ENCODE data around the gene MT1G. TPM values are rescaled to one million over a fixed set of nuclear protein-coding genes. Genes with fewer than 3 reads are reported as not detected.

Gene MT1G
- total and polyA plus RNA-seq, 9 of the 15 experiments (the other 6 are each of a cell fraction or from before 2014, with no cell fraction given): 0.28 to 1.7 (median 0.69) TPM; not detected in 4

DNA sequence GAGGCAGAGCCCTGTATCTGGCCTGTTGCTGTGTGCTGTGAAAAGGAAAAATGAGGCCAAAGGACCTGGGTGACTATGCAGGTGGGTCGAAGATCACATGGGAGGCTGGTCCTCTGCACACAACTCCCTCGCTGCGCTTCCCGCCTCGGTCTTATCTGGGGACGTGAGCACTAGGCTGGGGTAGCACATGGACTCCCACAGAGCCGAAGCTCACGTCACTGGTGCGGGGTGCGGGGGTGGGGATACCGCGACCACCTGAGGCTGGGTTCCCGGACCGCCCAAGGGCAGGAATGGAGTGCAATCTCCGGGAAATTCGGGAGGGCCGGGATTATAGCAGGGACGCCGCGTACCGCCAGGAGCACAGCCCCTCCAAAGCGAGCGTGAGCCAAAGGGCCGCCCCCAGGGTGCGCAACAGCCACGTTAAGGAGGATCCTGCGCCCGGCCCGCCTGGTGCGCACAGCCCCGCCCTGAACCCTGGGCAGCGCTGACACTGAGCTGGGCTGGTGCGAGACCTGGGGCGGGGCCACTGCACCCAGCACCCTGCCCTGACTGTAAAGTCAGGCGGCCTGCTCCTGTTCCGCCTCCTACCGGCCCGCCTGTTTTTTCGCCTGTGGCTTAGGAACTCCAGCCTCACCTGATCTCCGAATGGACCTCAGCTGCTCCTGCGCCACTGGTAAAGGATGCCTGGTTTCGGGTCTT lies 24.6 kb downstream of the MT1G start (continued):
- no peak for TF ChIP-seq ZNF263 (CRISPR knock-in tag; IDR thresholded peaks at IDR 0.05; ENCODE audit: borderline replicate concordance)
- no peak for TF ChIP-seq FOS (IDR thresholded peaks at IDR 0.05; ENCODE audit: extremely low read depth, insufficient read length)
- peak; percentile 32 for TF ChIP-seq CXXC5 (CRISPR knock-in tag; IDR thresholded peaks at IDR 0.05)

DNA sequence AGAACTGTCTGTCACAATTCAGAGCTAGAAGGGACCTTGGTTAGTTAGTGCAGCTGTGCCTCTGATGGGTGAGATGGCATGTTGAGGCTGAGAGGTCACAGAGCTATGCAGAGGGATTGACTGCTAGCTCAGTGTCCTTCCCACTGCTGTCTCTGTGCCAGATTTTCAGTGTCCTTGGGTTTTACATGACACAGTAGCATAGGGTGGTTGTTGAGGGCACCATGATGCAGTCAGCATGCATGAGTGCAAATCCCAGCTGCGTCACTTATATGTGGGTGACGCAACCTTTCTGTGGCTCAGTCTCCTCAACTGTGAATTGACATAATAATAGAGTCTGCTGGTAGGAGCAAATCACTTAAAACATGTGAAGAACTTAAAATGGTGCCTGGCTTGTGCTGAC lies 26.7 kb downstream of the MT1G start:
- CTCF ChIA-PET (ENCODE audit: low intra/inter-chr PET ratio): no interaction called here
- WGBS (ENCODE audit: insufficient coverage, low coverage, missing lambda C conversion rate): 15% methylated on average over 2 of the region's 2 CpGs

More for the DNA sequence above, 26.7 kb downstream of the MT1G start:
- in situ Hi-C loops (cut with MboI) (no loop called here), intact Hi-C loops (cut with micrococcal nuclease) (no loop called here)
- POLR2A ChIA-PET: no interaction called here
- no peaks in the 10 kb centered on the region for H3K9me3 ChIP-seq (replicated peaks; ENCODE audit: control insufficient read depth, insufficient read depth, low read depth, low read length)
- peaks cover 28 to 64% of the 10 kb centered on the region in 2 experiments for H3K27me3 ChIP-seq (ENCODE audit: control insufficient read depth in 2 of 2, insufficient read depth in 2 of 2, low read length in 2 of 2)
- no peak overlapping the region for H2AFZ ChIP-seq (ENCODE audit: low read depth, low read length)
- no peaks in the 10 kb centered on the region for H3K9me1 ChIP-seq (ENCODE audit: control insufficient read depth, insufficient read depth, low read length)
- TF ChIP-seq CEBPG (CRISPR knock-in tag; IDR thresholded peaks at IDR 0.05): no peak
- TF ChIP-seq CEBPG (tag; conservative IDR thresholded peaks at IDR 0.05 in 1 of 2, IDR thresholded peaks at IDR 0.05 in 1 of 2): peak in 1 of 2 experiments; percentile 35; a peak in 1 of 4 replicates
- TF ChIP-seq CEBPB (tag; IDR thresholded peaks at IDR 0.05): peak; percentile 35; the same call in 1 of the 2 replicates
- TF ChIP-seq, protein P1, sequence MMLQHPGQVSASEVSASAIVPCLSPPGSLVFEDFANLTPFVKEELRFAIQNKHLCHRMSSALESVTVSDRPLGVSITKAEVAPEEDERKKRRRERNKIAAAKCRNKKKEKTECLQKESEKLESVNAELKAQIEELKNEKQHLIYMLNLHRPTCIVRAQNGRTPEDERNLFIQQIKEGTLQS (IDR thresholded peaks at IDR 0.05): peak; percentile 48
- TF ChIP-seq, protein P1 (CRISPR knock-in tag; conservative IDR thresholded peaks at IDR 0.05): no peak
- TF ChIP-seq, protein P2, sequence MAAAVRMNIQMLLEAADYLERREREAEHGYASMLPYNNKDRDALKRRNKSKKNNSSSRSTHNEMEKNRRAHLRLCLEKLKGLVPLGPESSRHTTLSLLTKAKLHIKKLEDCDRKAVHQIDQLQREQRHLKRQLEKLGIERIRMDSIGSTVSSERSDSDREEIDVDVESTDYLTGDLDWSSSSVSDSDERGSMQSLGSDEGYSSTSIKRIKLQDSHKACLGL (CRISPR knock-in tag; IDR thresholded peaks at IDR 0.05; ENCODE audit: borderline replicate concordance, poor library complexity, severe bottlenecking): no peak
- no peak for TF ChIP-seq STAG1 (CRISPR knock-in tag; IDR thresholded peaks at IDR 0.05; ENCODE audit: borderline replicate concordance)
- no peak overlapping the region for H3K27ac ChIP-seq (ENCODE audit: extremely low read depth, low read depth, low read length)
- ATAC-seq (no peak), DNase-seq (ENCODE audit: extremely low read depth in 1 of 4, low spot score in 3 of 4) (no peak), FAIRE-seq (no peak)
- no peak overlapping the region for H3K4me2 ChIP-seq (ENCODE audit: insufficient read depth, low read length)
- no peak overlapping the region for H3K4me3 ChIP-seq
- H3K36me3 ChIP-seq (ENCODE audit: control insufficient read depth, insufficient read depth, low read length): no peaks in the 10 kb centered on the region
- H4K20me1 ChIP-seq (replicated peaks; ENCODE audit: control insufficient read depth, insufficient read depth, low read length): 0 out of 2 replicates have a peak, but pooled peaks cover 4% of the 10 kb centered on the region
- H3K9ac ChIP-seq (ENCODE audit: insufficient read depth in 1 of 2, low read depth in 2 of 2, low read length in 2 of 2): no peak overlapping the region
- H3K79me2 ChIP-seq (ENCODE audit: control insufficient read depth, insufficient read depth, low read length): no peaks in the 10 kb centered on the region
- H3K4me1 ChIP-seq (replicated peaks in 1 of 2; ENCODE audit: control insufficient read depth in 2 of 2, insufficient read depth in 2 of 2, low read length in 2 of 2): peaks cover 3 to 16% of the 10 kb centered on the region in 2 experiments; a peak in 3 of 5 replicates
- BruUV-seq (replicated peaks): no TSS peak

Data from K562 (cell line).